AG08395 (cell line): ENCODE data around the gene CD3G.
"Not testable (repeated sequence)": the region's sequence is repeated elsewhere in the genome, so short reads cannot be mapped to it uniquely, and the experiment has no call there.

Experiments
- DNase-seq: peaks from one replicate; pipeline ENCODE4 v3.0.0; 2012; ENCODE audit warnings: mixed read lengths, low spot score

Gene CD3G

DNA sequence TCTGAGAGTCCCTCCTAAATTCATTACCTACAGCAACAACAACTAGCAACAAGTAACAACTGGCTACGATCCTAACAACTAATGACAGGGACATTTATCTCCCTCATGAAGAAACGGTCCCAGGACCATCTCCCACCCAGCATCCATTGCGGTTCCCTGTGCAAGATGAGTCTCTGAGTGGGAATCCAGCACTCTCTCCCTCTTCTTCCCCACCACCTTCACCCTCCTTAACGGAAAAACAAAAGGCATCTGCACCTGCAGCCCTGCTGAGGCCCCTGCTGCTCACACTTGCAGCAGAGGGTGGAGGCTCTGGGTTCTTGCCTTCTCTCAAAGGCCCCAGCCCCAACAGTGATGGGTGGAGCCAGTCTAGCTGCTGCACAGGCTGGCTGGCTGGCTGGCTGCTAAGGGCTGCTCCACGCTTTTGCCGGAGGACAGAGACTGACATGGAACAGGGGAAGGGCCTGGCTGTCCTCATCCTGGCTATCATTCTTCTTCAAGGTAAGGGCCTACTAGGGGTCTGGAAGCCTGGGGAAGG lies at the start of gene CD3G:
Gene CD3G, plus strand, starts transcription at position 364 of the 535 bp plus-strand sequence. Its CDS starts 80 bp downstream, at position 444.
- no peak for DNase-seq

GRCh38 chr11:118295199-118295598 lies 48.9 kb upstream of the CD3G start:
- DNase-seq, result no peak

DNA sequence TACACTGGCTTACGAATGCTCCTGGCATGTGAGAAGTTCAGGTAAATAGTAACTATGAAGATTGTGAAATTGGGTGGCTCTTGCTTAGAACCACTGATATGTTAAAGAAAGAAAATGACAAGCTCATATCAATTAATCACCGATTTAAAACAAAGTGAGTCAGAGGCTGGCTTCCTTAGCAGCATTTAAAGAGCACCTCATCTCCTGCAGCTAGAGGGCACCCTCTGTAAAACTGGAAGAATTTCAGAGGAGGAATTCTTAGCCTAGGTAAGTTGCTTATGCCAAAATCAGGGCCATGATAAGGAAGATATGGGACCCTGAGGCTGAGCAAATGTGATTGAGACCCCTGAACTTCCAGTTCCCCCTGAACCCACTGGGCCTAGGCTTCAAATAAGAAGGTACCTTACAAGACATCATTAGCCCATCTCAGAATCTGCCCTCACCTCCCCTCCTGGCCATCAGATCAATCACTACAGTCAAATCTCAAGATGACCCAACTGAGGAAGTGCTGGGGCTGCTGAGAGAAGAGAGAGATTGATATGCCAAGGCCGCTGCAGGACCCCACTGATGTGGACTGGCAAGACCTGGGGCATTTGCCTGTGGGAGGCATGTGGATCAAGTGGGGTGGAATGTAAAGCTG lies 48.2 kb upstream of the CD3G start:
- no peak for DNase-seq

GRCh38 chr11:118301600-118302195 lies 42.4 kb upstream of the CD3G start:
- no peak for DNase-seq

GRCh38 chr11:118304227-118304567 lies 39.9 kb upstream of the CD3G start:
- no peak for DNase-seq

- DNase-seq, result no peak
These were observed 39.4 kb upstream of the CD3G start, which contains the start of gene CD3E for GRCh38 chr11:118304568-118305248. CD3E (plus strand) TSS chr11:118304730; CDS start chr11:118304953, 223 bp downstream.

GRCh38 chr11:118305726-118306125 lies 38.4 kb upstream of the CD3G start:
- DNase-seq, result no peak

GRCh38 chr11:118306556-118306955 lies 37.6 kb upstream of the CD3G start:
- DNase-seq, result no peak

GRCh38 chr11:118308995-118309528 lies 35.1 kb upstream of the CD3G start:
- not testable (repeated sequence) for DNase-seq

DNA sequence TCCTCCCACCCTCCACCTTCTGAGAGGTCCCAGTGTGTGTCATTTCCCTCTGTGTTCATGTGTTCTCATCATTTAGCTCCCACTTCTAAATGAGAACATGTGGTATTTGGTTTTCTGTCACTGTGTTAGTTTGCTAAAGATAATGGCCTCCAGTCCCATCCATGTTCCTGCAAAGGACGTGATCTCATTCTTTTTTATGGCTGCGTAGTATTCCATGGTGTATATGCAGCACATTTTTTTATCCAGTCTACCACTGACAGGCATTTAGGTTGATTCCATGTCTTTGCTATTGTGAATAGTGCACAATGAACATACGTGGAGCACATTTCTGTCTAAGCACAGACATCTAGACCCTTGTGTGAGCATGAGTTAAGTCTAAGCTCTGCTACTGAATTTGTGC lies 33.9 kb upstream of the CD3G start:
- DNase-seq, result no peak

GRCh38 chr11:118310781-118311485 lies 33.2 kb upstream of the CD3G start:
- no peak for DNase-seq

DNA sequence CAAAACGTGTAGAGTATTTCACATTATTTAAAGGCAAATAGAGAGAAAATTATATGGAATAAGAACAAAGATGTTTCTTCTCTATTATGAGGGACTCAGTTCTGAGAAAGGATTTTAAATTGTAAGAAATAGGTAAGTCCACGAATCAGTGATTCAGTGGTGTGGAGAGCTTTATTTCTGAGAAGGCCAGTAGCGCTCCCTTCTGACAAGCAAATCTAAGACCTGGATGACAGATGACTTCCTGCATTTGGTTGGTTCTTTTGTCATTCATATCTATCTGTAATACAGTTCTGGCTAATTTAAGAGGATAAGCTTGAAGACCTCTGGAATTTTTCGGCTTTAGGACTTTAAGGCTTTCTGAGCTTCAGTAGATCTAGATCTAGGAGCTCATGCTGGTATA lies 32.6 kb upstream of the CD3G start:
- no peak for DNase-seq

- no peak for DNase-seq
These were observed 31.8 kb upstream of the CD3G start for GRCh38 chr11:118312328-118312727.

- no peak for DNase-seq
These were observed 30.9 kb upstream of the CD3G start for GRCh38 chr11:118313242-118313641.

DNA sequence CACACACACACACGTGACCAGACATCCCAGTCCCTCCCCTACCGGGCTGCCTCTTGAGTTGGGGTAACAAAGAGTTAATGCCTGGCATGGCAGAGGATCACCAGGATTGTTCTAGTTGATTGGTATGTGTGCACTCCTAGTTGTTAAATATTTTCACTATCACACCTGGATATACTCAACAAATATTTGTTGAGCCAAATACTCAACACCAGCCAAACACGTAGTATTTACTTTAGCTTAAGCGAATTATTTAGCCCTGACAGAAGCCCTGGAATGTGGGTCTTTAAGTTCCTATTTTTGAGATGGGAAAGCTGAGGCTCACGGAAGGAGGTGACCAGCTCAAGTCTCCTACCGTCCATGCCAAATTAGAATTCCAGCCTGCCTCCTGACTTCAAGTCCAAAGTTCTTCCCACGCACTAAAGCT lies 29.1 kb upstream of the CD3G start:
- DNase-seq, result no peak

DNA sequence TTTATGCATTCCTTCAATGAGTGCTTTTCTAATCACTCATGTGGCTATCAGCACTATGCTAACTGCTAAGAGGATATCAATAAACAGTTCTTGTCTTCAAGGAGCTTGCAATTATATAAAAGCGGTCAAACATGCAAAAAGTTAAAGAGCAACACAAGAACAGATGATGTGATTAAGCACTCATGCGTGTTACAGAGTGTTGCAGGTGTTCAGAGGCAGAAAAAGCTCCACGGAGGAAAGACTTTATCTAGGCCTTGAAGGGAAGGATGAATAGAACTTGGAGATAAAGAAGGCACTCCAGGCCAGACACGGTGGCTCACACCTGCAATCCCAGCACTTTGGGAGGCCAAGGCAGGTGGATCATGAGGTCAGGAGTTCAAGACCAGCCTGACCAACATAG lies 26.0 kb upstream of the CD3G start:
- no peak for DNase-seq

DNA sequence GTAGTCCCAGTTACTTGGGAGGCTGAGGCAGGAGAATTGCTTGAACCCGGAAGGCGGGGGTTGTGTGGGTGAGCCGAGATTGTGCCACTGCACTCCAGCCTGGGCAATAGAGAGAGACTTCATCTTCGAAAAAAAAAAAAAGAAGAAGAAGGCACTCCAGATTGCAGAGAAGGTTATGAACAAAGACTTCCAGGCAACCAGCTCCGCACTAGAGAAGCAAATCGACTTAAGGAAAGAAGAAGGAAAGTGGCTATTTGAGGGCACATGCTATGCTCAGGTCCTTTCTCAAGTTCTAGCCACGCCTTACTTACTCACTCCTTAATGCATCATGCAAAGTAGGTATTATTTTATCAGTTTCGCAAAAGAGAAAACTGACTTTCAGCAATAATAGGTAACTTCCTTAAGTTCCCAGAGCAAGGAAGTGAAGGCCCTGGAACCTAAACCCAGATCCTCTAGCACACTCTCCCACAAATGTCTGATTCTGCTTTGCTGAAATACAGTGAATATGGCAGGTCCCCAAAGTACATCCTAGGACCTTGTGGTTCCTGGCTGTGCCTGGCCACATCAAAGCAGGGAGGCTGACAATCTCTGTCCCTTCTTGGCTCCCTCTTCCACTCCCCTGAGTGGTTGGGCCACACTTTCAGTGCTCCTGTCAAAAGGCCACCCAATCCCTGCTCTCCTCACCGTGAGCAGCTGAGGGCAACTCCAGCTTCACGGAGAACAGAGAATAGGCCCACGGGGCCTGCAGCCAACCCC lies 25.4 kb upstream of the CD3G start:
- DNase-seq, result no peak

DNA sequence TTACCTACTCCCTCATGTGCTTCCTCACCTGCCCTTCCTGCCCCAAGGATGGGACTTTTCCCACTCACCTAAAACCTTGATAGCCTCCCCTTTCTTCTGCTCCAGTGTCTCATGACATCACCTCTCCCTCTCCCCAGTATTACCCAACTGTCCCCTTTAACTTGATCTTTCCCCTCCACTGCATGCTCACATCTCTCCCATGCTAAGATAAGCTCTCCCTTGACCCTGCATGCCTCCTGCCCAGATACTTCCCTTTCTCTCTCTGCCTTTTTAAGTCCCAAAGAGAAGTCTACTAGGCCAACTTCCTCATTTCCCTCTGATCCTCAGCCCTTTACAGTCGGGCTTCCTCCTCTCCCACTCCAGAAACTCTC lies 24.8 kb upstream of the CD3G start:
- DNase-seq, result no peak

GRCh38 chr11:118320515-118320914 lies 23.6 kb upstream of the CD3G start:
- DNase-seq, result no peak

DNA sequence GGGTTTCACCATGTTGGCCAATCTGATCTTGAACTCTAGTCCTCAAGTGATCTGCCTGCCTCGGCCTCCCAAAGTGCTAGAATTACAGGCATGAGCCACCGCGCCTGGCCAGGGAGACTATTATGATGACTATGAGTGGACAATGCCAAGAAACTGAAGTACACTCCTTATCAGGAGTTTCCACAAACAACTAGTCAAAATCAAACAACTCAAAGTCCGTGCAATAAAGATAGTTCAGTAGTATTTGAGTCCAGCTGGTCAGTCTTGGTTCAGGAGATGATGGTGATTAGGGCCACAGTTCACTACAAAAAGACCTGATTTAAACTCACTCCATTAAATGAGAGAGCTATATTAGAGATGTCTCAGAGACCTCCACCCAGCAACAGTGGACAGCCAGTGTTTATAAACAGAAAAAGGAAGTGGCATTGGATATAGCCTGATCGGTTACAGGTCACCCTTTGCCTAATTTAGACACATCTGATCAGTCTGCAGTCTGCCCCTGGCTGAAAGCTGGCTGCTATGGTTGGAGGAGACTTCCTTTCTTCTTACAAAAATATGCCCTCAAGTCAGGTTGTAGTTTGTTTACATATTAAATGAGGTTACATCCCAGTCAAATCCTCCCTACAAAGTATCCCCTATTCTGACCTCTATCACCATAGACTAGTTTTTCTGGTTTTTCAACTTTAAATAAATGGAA lies 22.6 kb upstream of the CD3G start:
- no peak for DNase-seq

DNA sequence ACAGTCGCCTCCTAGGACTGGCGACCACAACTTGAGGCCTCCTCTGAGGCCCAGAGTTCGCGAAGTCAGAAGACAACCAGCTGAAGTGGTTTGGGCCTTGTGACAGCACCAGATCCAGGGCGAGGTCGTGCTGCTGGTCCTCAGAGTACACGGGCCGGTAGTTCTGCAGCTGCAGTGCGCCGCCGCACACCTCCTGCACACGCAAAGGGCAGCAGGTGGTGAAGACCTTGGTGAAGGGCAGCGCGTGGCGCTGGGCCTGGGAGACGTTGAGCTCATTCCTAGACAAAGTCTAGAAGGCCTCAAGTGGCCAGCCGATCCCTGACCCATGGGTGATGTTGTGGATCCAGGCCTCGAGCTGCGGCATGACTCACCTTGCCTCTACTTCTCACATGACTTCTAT lies 21.4 kb upstream of the CD3G start:
- DNase-seq, result no peak
